Activated gamma-delta T cell treated with Interleukin-2 at 50 U/mL for 16 hours (primary cell): ENCODE measurements around the gene CA9.

Experiments
- DNase-seq: peaks from one replicate; pipeline ENCODE4 v3.0.0-alpha.2; 2020

The CA9 gene

GRCh38 chr9:35679766-35680330, 6.1 kb downstream of the CA9 start:
- no peak for DNase-seq

GRCh38 chr9:35680331-35681105, 6.8 kb downstream of the CA9 start:
- DNase-seq, result no peak

GRCh38 chr9:35681341-35682002, 7.7 kb downstream of the CA9 start:
- no peak for DNase-seq

- no peak for DNase-seq
Measured at GRCh38 chr9:35682051-35682450, 8.3 kb downstream of the CA9 start.

GRCh38 chr9:35682520-35683315, 9.0 kb downstream of the CA9 start:
- no peak for DNase-seq

- DNase-seq, result no peak
Measured at GRCh38 chr9:35683323-35683722, 9.6 kb downstream of the CA9 start.

- DNase-seq, result no peak
Measured at GRCh38 chr9:35684921-35685320, 11.2 kb downstream of the CA9 start.

- DNase-seq, result no peak
Measured at GRCh38 chr9:35685506-35685905, 11.8 kb downstream of the CA9 start.

GRCh38 chr9:35686222-35687203, 12.8 kb downstream of the CA9 start:
- no peak for DNase-seq

GRCh38 chr9:35687306-35687705, 13.6 kb downstream of the CA9 start:
- DNase-seq, result no peak

- DNase-seq, result no peak
Measured at GRCh38 chr9:35687972-35688557, 14.3 kb downstream of the CA9 start.

GRCh38 chr9:35688558-35689541, 15.1 kb downstream of the CA9 start:
- DNase-seq, result no peak

GRCh38 chr9:35689542-35690293, 16.0 kb downstream of the CA9 start, which contains the start of gene TPM2:
Gene TPM2 (minus strand): TSS chr9:35689925. CDS start chr9:35689817, 108 bp downstream.
- no peak for DNase-seq

- no peak for DNase-seq
Measured at GRCh38 chr9:35690294-35690613, 16.5 kb downstream of the CA9 start.

GRCh38 chr9:35690614-35691333, 17.0 kb downstream of the CA9 start:
- DNase-seq, result peak; percentile 12

- no peak for DNase-seq
Measured at GRCh38 chr9:35691334-35691650, 17.6 kb downstream of the CA9 start.

- no peak for DNase-seq
Measured at GRCh38 chr9:35691757-35692301, 18.1 kb downstream of the CA9 start.

GRCh38 chr9:35695943-35696401, 22.2 kb downstream of the CA9 start:
- no peak for DNase-seq
